Activated naive CD8-positive, alpha-beta T cell (primary cell): ENCODE data around the gene TLR9.

Experiments used
- H3K27ac Mint-ChIP-seq: one replicate; pipeline ENCODE4 v1.8.0; 2021; ENCODE audit warnings: mixed read lengths
- H3K27me3 Mint-ChIP-seq: one replicate; pipeline ENCODE4 v1.8.0; 2021; ENCODE audit warnings: mixed read lengths
- H3K36me3 Mint-ChIP-seq: one replicate; pipeline ENCODE4 v1.8.0; 2021; ENCODE audit warnings: mixed read lengths
- H3K4me1 Mint-ChIP-seq: one replicate; pipeline ENCODE4 v1.8.0; 2021; ENCODE audit warnings: low read depth, mixed read lengths
- H3K4me3 Mint-ChIP-seq: one replicate; pipeline ENCODE4 v1.8.0; 2021; ENCODE audit warnings: mild to moderate bottlenecking, mixed read lengths
- H3K9me3 Mint-ChIP-seq: one replicate; pipeline ENCODE4 v1.8.0; 2021; ENCODE audit warnings: low read depth, mixed read lengths

TLR9 gene

GRCh38 chr3:52254608-52255007, 29.2 kb upstream of the TLR9 start:
- peak overlapping the region; percentile 32 for H3K4me3 Mint-ChIP-seq
- peaks cover 22% of the 10 kb centered on the region for H3K36me3 Mint-ChIP-seq
- H3K9me3 Mint-ChIP-seq, result no peaks in the 10 kb centered on the region
- H3K27me3 Mint-ChIP-seq, result no peaks in the 10 kb centered on the region
- H3K4me1 Mint-ChIP-seq, result peaks cover 88% of the 10 kb centered on the region
- peak overlapping the region; percentile 98 for H3K27ac Mint-ChIP-seq

GRCh38 chr3:52253314-52254304, 28.2 kb upstream of the TLR9 start:
- H3K4me3 Mint-ChIP-seq, result peak overlapping the region; percentile 85
- H3K27ac Mint-ChIP-seq, result peak overlapping the region; percentile 98
- no peaks in the 10 kb centered on the region for H3K27me3 Mint-ChIP-seq
- peaks cover 86% of the 10 kb centered on the region for H3K4me1 Mint-ChIP-seq
- no peaks in the 10 kb centered on the region for H3K9me3 Mint-ChIP-seq
- peaks cover 20% of the 10 kb centered on the region for H3K36me3 Mint-ChIP-seq

DNA sequence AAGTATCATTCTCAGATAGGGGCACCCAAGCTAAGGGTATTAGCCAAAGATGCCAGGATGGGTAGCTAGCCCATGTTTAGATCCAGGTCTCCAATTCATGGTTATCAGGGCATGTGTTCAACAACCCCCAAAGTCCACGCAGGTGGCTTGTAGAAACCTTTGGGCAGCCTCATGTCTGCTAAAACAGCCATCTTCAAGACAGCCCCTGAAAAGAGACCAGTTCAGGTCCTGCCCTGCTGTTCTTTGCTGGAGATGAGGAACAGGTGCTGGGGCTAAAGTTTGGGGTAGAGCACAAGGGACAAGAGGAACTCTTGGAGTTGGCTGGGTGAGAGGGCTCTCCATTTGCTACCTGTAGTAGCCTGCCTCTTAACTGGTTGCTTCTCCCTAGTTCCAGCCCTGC, 24.7 kb upstream of the TLR9 start:
- H3K9me3 Mint-ChIP-seq, result no peaks in the 10 kb centered on the region
- peak overlapping the region; percentile 53 for H3K4me3 Mint-ChIP-seq
- no peaks in the 10 kb centered on the region for H3K27me3 Mint-ChIP-seq
- H3K36me3 Mint-ChIP-seq, result peaks cover 12% of the 10 kb centered on the region
- H3K4me1 Mint-ChIP-seq, result peaks cover 79% of the 10 kb centered on the region
- peak overlapping the region; percentile 61 for H3K27ac Mint-ChIP-seq

DNA sequence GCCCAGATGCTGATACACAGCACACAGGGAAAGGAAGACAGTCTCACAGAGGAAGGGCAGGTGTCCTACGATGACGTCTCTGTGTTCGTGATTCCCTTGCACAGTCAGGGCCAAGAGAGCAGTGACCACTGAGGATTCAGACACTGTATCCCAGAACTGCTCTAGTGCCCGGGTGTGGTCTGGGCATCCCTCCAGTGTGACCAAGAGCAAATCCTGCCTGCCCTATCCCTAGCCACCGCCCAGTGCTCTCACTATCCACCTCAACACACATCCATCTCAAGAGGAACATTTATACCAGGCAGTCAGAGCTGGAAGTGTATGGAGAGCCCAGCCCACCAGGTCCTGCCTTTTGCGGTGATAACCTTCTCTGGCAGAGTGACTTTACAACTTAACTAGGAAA, 24.2 kb upstream of the TLR9 start:
- Mint-ChIP-seq H3K27ac (peak overlapping the region; percentile 61), H3K9me3 (no peaks in the 10 kb centered on the region), H3K27me3 (no peaks in the 10 kb centered on the region), H3K36me3 (peaks cover 12% of the 10 kb centered on the region), H3K4me1 (peaks cover 79% of the 10 kb centered on the region), H3K4me3 (peak overlapping the region; percentile 41)

DNA sequence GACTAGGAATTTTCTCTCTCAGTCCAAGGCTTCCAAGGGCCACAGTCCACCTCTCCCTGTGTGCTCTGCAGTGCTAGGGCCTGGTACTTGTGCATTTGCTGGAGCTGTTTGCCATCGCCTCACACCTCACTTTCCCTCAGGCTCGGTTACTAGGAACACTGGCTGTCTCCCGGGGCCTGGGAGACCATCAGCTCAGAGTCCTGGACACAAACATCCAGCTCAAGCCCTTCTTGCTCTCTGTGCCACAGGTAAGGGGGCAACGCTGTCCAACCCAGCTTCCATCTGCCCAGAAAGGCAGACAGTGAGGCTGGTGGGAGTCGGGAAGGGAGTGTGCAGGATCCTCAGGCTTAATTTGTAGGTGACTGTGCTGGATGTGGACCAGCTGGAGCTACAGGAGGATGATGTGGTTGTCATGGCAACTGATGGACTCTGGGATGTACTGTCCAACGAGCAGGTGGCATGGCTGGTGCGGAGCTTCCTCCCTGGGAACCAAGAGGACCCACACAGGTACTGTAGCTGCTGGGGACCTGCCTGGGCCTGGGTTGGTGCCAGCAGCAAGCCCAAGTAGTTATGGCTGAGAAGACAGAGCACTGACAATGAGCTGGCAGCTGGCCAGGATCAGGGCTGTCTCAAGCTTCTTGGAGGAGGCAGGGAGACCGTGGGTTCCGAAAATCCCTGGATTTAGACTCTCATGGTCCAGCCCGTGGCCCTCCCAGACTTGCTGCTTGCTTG, 23.5 kb upstream of the TLR9 start:
- no peaks in the 10 kb centered on the region for H3K9me3 Mint-ChIP-seq
- peaks cover 79% of the 10 kb centered on the region for H3K4me1 Mint-ChIP-seq
- H3K36me3 Mint-ChIP-seq, result peaks cover 12% of the 10 kb centered on the region
- no peaks in the 10 kb centered on the region for H3K27me3 Mint-ChIP-seq
- peak overlapping the region; percentile 86 for H3K27ac Mint-ChIP-seq
- H3K4me3 Mint-ChIP-seq, result no peak overlapping the region

DNA sequence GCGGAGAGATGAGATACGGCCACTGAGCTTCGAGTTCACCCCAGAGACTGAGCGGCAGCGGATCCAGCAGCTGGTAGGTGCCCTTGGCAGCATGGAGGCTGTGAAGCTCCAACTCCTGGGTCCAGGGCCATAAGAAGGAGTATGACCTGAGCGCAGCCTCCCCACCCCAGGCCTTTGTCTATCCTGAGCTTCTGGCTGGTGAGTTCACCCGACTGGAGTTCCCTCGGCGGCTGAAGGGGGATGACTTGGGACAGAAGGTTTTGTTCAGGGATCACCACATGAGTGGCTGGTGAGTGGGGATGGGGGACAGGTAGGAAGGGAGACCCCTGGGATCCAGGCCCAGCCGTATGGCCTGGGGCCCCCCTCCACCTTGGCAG, 22.7 kb upstream of the TLR9 start:
- peaks cover 79% of the 10 kb centered on the region for H3K4me1 Mint-ChIP-seq

DNA sequence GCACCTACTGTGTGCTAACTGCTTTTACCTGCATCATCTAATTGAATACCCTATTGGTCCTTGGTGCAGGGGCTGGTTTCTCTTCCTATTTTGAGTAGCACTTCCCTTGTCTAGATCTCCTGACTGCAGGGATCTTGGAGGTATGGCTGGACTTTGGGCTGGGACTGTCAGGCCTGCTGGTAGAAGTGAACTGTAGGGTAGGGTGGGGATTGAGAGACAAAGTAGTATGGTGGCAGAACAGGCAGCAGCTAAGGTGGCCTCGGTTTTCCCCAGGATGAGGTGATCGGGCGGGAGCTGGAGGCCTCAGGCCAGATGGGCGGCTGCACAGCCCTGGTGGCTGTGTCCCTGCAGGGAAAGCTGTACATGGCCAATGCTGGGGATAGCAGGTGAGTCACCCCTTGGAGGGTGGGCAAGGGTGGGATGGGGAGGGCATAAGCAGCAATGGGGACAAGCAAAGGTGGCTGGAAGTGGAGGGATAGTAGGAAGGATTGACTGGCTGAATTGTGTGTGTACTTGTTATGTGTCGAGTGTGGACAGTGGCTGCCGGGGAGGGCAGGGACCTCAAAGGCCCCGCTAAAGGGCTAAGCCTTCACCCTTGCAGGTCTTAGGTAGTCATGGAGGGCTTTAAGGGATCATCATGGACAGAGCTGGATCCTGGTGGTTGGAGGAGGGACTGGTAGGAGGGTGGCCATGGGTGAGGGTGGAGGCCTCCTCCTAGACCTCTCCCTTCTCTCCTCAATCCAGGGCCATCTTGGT, 22.1 kb upstream of the TLR9 start:
- peaks cover 77% of the 10 kb centered on the region for H3K4me1 Mint-ChIP-seq
- peak overlapping the region; percentile 88 for H3K27ac Mint-ChIP-seq
- H3K4me3 Mint-ChIP-seq, result peak overlapping the region; percentile 90
- H3K9me3 Mint-ChIP-seq, result no peaks in the 10 kb centered on the region
- H3K36me3 Mint-ChIP-seq, result peaks cover 8% of the 10 kb centered on the region
- H3K27me3 Mint-ChIP-seq, result no peaks in the 10 kb centered on the region

More for the DNA sequence above, 22.7 kb upstream of the TLR9 start:
- H3K27ac Mint-ChIP-seq, result peak overlapping the region; percentile 86
- H3K36me3 Mint-ChIP-seq, result peaks cover 11% of the 10 kb centered on the region
- peak overlapping the region; percentile 90 for H3K4me3 Mint-ChIP-seq
- H3K9me3 Mint-ChIP-seq, result no peaks in the 10 kb centered on the region
- no peaks in the 10 kb centered on the region for H3K27me3 Mint-ChIP-seq

GRCh38 chr3:52246728-52247408, 21.4 kb upstream of the TLR9 start:
- Mint-ChIP-seq H3K4me3 (peak overlapping the region; percentile 90), H3K27ac (peak overlapping the region; percentile 88), H3K9me3 (no peaks in the 10 kb centered on the region), H3K27me3 (no peaks in the 10 kb centered on the region), H3K4me1 (peaks cover 76% of the 10 kb centered on the region), H3K36me3 (peaks cover 7% of the 10 kb centered on the region)

- Mint-ChIP-seq H3K27ac (peak overlapping the region; percentile 88), H3K27me3 (no peaks in the 10 kb centered on the region), H3K4me1 (peaks cover 79% of the 10 kb centered on the region), H3K36me3 (peaks cover 7% of the 10 kb centered on the region), H3K9me3 (no peaks in the 10 kb centered on the region), H3K4me3 (peak overlapping the region; percentile 90)
These were observed 20.8 kb upstream of the TLR9 start for GRCh38 chr3:52246264-52246620.

GRCh38 chr3:52245322-52246263, 20.1 kb upstream of the TLR9 start, which contains the start of gene PPM1M:
TSS of gene PPM1M (plus strand) at chr3:52245759. CDS start at chr3:52245825, 66 bp downstream.
- Mint-ChIP-seq H3K27me3 (no peaks in the 10 kb centered on the region), H3K4me3 (peak within 1 kb of the TSS; percentile 90), H3K27ac (peak within 1 kb of the TSS; percentile 89), H3K9me3 (no peaks in the 10 kb centered on the region), H3K36me3 (peaks cover 5% of the 10 kb centered on the region), H3K4me1 (peaks cover 82% of the 10 kb centered on the region)

DNA sequence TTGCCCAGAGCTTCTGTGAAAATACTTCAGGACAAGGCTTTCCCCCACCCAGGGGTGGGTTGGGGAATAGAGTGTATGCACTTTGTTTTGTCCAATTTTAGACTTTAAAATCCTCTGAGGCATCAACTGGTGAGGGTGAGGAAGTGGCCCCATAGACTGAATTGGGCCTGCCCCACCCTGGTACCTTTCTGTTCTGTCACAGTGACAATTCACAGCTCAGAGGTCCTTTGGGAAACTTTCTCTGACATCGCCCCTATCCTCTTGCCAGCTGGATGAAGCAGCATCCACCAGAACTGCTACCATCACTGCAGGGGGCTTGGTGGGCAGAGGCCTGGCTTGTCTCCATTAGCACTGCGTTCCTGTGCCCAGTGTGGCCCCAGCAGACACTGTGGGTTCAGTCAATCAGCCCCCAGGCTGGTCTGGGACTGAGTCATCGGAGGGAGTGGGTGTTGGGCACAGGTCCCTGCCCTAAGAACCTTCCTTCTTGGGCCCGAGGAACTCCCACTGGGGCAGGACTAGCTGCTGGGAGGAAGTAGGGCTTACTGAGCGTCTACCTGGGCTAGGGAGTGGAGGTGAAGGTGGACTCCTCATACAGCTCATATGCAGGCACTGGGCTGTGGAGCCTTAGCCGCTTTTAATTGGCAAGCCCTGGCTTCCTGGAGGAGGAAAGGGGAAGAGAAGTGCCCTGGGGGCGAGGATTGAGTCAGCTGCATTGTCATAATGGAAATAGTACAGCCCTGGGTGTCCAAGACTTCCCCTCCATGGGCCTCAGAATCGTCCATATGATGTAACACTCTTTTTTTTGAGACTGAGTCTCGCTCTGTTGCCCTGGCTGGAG, 18.6 kb upstream of the TLR9 start:
- Mint-ChIP-seq H3K27me3 (no peaks in the 10 kb centered on the region), H3K27ac (peak overlapping the region; percentile 89), H3K36me3 (peaks cover 3% of the 10 kb centered on the region), H3K4me1 (peaks cover 79% of the 10 kb centered on the region), H3K9me3 (no peaks in the 10 kb centered on the region), H3K4me3 (peak overlapping the region; percentile 81)

DNA sequence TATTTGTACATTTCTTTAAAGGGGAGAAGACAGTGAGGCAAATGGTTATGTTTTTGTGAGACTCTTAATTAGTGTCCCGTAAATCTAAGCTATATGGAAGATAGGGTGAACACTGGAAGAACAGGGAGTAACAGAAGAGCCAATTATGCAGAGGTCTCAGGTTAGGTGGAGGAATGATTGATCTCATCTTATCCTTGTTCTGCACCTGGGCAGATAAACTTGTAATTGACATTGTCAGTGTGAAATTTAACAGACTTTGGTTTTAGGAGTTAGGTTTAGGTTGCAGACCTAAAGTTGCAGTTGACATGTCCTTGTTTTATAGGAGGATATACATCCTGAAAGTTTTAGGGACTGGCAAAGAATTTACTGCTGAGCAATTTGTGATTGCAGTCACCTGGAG, 16.6 kb upstream of the TLR9 start:
- peak overlapping the region; percentile 87 for H3K27ac Mint-ChIP-seq
- H3K27me3 Mint-ChIP-seq, result no peaks in the 10 kb centered on the region
- H3K4me3 Mint-ChIP-seq, result peak overlapping the region; percentile 36
- H3K9me3 Mint-ChIP-seq, result no peaks in the 10 kb centered on the region
- peaks cover 70% of the 10 kb centered on the region for H3K4me1 Mint-ChIP-seq
- H3K36me3 Mint-ChIP-seq, result no peaks in the 10 kb centered on the region
